ENCODE measurements around the gene TBATA. TPM values are rescaled to one million over a fixed set of nuclear protein-coding genes. Genes with fewer than 3 reads are reported as not detected.

Gene TBATA
- total RNA-seq, 1 donor, result not detected

- TF ChIP-seq CTCF (IDR thresholded peaks at IDR 0.05; ENCODE audit: insufficient read depth, low read depth, low read length), result no peak
- no peak overlapping the region for H3K4me3 ChIP-seq (ENCODE audit: low read depth, low read length)
- DNase-seq (ENCODE audit: low read depth), result no peak
Measured at GRCh38 chr10:70809726-70810125, 24.5 kb upstream of the TBATA start.

- TF ChIP-seq CTCF (IDR thresholded peaks at IDR 0.05; ENCODE audit: insufficient read depth, low read depth, low read length), result no peak
- no peak overlapping the region for H3K4me3 ChIP-seq (ENCODE audit: low read depth, low read length)
- DNase-seq (ENCODE audit: low read depth), result no peak
Measured at GRCh38 chr10:70809011-70809611, 23.9 kb upstream of the TBATA start.

- DNase-seq (ENCODE audit: low read depth), result peak; percentile 17
- TF ChIP-seq CTCF (IDR thresholded peaks at IDR 0.05; ENCODE audit: insufficient read depth, low read depth, low read length), result no peak
- H3K4me3 ChIP-seq (ENCODE audit: low read depth, low read length), result no peak overlapping the region
Measured at GRCh38 chr10:70807556-70807955, 22.4 kb upstream of the TBATA start.

GRCh38 chr10:70806841-70807240 lies 21.7 kb upstream of the TBATA start:
- TF ChIP-seq CTCF (IDR thresholded peaks at IDR 0.05; ENCODE audit: insufficient read depth, low read depth, low read length), result no peak

GRCh38 chr10:70805619-70806215 lies 20.5 kb upstream of the TBATA start:
- no peak overlapping the region for H3K4me3 ChIP-seq (ENCODE audit: low read depth, low read length)
- no peak for TF ChIP-seq CTCF (IDR thresholded peaks at IDR 0.05; ENCODE audit: insufficient read depth, low read depth, low read length)
- no peak for DNase-seq (ENCODE audit: low read depth)

More at GRCh38 chr10:70806841-70807240, 21.7 kb upstream of the TBATA start:
- no peak overlapping the region for H3K4me3 ChIP-seq (ENCODE audit: low read depth, low read length)
- DNase-seq (ENCODE audit: low read depth), result no peak

GRCh38 chr10:70804421-70804808 lies 19.2 kb upstream of the TBATA start:
- no peak for TF ChIP-seq CTCF (IDR thresholded peaks at IDR 0.05; ENCODE audit: insufficient read depth, low read depth, low read length)
- no peak overlapping the region for H3K4me3 ChIP-seq (ENCODE audit: low read depth, low read length)
- no peak for DNase-seq (ENCODE audit: low read depth)

All from fibroblast of villous mesenchyme (primary cell).